Activated naive CD4-positive, alpha-beta T cell treated with anti-CD3 and anti-CD28 coated beads, Interleukin-2, amount 50 U/mL, for 24 hours (primary cell): ENCODE measurements around the gene RASGRP3.

ENCODE experiments used
- H3K27ac Mint-ChIP-seq: one replicate; pipeline ENCODE4 v1.8.0; 2021; ENCODE audit warnings: mild to moderate bottlenecking, mixed read lengths
- H3K27me3 Mint-ChIP-seq: one replicate; pipeline ENCODE4 v1.8.0; 2021; ENCODE audit warnings: mixed read lengths
- H3K36me3 Mint-ChIP-seq: one replicate; pipeline ENCODE4 v1.8.0; 2021; ENCODE audit warnings: mixed read lengths
- H3K4me1 Mint-ChIP-seq: one replicate; pipeline ENCODE4 v1.8.0; 2021; ENCODE audit warnings: mixed read lengths
- H3K4me3 Mint-ChIP-seq: one replicate; pipeline ENCODE4 v1.8.0; 2021; ENCODE audit warnings: mild to moderate bottlenecking, mixed read lengths
- H3K9me3 Mint-ChIP-seq: one replicate; pipeline ENCODE4 v1.8.0; 2021; ENCODE audit warnings: mixed read lengths

The RASGRP3 gene

DNA sequence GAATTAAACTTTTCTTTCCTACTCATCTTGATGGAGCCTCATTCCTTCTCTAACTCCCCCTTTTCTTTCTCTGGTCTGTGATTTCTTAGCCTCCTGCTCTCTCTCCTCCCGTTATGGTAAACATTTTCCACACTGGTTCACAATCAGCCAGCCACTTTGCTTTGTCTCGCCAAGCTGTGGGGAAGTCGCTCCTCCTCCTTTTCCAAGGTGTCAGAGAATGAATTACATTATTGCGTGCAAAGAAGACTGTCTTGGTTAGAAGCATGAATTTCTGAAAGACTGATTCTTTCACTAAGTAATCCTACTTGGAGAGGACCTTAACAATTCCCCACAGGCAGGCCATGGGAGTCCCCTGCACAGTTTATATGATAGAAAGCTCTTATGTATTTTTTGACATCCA, 46.1 kb downstream of the RASGRP3 start:
- Mint-ChIP-seq H3K9me3 (no peaks in the 10 kb centered on the region), H3K4me3 (no peak overlapping the region), H3K27ac (no peak overlapping the region), H3K36me3 (peaks cover 2% of the 10 kb centered on the region), H3K4me1 (no peaks in the 10 kb centered on the region), H3K27me3 (no peaks in the 10 kb centered on the region)

DNA sequence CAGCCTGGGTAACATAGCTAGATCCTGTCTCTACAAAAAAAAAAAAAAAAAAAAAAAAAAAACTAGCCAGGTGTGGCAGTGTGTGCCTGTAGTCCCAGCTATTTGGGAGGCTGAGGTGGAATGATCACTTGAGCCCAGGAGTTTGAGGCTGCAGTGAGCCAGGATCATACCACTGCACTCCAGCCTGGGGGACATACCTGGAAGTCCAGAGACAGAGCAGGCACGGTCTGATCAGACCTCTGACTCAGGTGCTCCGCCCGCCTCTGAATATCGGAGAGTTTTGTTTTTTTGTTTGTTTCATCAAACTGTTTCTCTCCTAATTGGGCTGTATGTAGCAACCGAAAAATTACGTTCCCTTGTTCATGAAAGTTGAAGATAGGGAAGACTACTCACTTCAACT, 49.2 kb downstream of the RASGRP3 start:
- Mint-ChIP-seq H3K36me3 (peaks cover 5% of the 10 kb centered on the region), H3K27me3 (no peaks in the 10 kb centered on the region), H3K27ac (no peak overlapping the region), H3K9me3 (no peaks in the 10 kb centered on the region), H3K4me3 (no peak overlapping the region), H3K4me1 (no peaks in the 10 kb centered on the region)

DNA sequence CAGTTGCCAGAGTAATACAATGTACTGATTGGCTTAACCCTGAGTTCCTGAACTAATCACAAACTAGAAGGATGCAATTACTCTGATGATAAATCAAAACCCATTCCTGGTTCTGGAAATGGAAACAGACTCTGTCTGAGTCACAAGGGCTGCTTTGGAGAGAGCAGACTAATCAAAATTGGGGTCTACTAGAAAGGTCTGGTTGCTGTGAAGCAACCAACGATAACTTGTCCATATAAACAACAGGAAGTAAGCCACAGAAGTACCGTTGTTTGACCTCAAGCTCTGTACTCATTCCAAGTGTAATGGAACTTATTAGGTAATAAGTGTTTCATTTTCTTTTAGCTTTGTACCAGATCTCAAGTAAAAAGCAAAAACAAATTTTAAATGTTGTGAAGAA, 49.7 kb downstream of the RASGRP3 start:
- no peak overlapping the region for H3K27ac Mint-ChIP-seq
- peaks cover 6% of the 10 kb centered on the region for H3K36me3 Mint-ChIP-seq
- no peaks in the 10 kb centered on the region for H3K27me3 Mint-ChIP-seq
- no peaks in the 10 kb centered on the region for H3K9me3 Mint-ChIP-seq
- H3K4me3 Mint-ChIP-seq: no peak overlapping the region
- no peaks in the 10 kb centered on the region for H3K4me1 Mint-ChIP-seq

DNA sequence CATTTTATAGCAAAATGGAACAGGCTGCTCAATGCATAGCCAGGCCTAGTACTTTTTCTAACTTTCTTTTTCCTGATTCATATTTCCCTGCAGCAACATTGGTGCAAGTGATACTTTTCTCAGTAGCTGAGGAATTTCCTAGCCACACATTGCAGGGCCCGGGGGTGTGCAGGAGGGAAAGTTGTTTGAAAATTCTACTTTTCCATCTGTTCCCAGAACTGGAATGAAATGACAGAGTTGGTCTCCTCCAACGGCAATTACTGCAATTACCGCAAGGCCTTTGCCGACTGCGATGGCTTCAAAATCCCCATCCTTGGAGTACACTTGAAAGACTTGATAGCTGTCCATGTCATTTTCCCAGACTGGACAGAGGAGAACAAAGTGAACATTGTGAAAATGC, 50.5 kb downstream of the RASGRP3 start:
- H3K4me1 Mint-ChIP-seq: no peaks in the 10 kb centered on the region
- no peak overlapping the region for H3K4me3 Mint-ChIP-seq

DNA sequence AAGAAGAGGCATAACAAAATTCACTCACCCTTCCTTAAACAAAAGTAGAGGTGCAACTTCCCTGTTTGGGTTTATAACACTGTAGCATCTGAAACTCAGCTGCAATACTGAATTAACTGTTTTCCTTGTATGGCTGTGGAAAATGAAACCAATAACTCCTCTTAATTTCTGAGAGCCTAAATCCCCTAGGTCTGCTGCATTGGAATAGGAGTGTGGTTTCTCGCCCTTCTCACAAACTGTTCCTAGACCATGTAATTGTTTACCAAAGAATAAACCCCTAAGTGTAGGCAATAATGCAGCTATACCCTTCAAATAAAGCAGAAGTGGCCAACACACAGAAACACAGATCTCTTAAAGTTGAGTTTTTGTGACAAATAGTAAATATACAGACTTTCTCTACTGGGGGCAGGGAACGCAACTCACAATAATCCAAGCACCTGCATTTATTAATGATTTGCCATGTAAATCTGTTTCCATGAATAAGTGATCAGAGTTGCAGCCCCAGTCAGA, 52.0 kb downstream of the RASGRP3 start:
- Mint-ChIP-seq H3K4me3 (no peak overlapping the region), H3K36me3 (peaks cover 6% of the 10 kb centered on the region), H3K9me3 (no peaks in the 10 kb centered on the region), H3K4me1 (no peaks in the 10 kb centered on the region), H3K27me3 (no peaks in the 10 kb centered on the region), H3K27ac (no peak overlapping the region)

More for the DNA sequence above, 50.5 kb downstream of the RASGRP3 start:
- Mint-ChIP-seq H3K27me3 (no peaks in the 10 kb centered on the region), H3K9me3 (no peaks in the 10 kb centered on the region), H3K27ac (no peak overlapping the region), H3K36me3 (peaks cover 6% of the 10 kb centered on the region)

DNA sequence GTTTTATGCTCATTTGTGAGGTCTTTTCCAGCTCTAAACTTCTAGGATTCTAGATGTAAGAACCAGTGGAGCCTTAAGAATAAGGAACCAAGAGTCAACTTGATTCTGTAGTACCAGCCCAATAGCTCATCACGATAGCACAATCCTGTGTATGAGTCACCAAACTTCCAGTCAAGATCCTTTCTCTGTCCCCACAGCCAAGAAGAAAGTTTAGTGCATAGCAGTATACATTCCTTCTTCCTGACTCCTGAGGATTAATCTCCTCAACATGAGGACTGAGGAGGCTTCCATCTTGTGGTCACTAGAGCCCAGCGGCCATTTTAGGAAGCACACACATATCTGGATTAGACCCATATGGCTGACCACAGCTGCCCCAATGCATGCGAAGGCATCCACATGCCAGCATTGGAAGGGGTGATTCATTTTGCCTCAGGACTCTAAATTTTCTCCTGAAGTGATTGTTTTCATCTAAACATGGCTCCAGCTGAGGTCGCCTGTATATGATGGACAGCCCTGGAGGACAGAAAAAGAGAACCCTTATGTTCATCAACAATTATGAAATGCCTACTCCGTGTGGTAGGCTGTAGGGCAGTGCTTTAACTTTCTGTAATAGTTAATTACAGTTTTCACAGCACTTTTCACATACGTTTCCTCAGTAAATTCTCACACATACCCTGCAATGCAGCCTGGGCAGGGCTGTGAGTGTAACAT, 53.5 kb downstream of the RASGRP3 start:
- H3K9me3 Mint-ChIP-seq: no peaks in the 10 kb centered on the region
- no peaks in the 10 kb centered on the region for H3K4me1 Mint-ChIP-seq
- peaks cover 6% of the 10 kb centered on the region for H3K36me3 Mint-ChIP-seq
- H3K27me3 Mint-ChIP-seq: no peaks in the 10 kb centered on the region
- no peak overlapping the region for H3K27ac Mint-ChIP-seq
- no peak overlapping the region for H3K4me3 Mint-ChIP-seq

DNA sequence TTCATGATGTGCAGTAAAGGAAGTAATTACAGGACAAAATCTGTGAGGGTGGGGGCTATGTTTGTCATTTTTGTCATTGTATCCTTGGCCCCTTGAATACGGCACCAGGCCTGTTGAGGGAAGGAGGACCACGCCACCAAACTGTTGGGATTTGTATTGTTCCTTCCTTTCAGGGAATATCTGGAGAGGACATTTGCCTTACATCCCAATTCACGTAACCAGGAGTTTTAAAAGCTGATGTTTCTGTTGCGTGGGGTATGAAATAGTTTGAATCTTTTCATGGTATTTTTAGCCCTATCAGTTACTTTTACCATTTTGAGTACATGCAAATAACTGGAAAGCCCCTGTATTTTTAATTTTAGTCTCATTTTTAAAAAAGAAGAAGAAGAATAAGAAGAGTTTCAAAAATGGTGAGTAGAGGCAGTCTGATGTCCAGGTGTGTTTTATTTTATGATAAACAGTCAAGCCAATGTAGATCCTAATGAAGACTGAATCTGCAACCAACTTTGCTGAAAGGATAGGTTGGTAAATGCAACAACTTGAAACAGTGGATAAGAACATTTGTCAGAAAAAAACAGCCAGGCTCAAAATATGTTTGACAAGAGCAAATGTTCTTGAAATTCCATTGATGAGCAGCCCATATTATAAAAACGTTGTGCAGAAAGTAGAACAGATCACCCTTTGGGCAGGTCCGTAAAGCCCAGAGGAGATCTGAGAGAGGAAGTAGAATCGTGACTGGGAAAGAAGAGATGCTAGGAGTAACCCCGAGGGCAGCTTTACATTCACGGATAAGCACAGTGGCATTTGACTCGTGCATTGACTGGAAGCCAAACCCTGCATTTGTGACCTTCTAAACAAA, 54.5 kb downstream of the RASGRP3 start:
- Mint-ChIP-seq H3K27me3 (no peaks in the 10 kb centered on the region), H3K27ac (no peak overlapping the region), H3K4me3 (no peak overlapping the region), H3K36me3 (peaks cover 6% of the 10 kb centered on the region), H3K4me1 (no peaks in the 10 kb centered on the region), H3K9me3 (no peaks in the 10 kb centered on the region)

DNA sequence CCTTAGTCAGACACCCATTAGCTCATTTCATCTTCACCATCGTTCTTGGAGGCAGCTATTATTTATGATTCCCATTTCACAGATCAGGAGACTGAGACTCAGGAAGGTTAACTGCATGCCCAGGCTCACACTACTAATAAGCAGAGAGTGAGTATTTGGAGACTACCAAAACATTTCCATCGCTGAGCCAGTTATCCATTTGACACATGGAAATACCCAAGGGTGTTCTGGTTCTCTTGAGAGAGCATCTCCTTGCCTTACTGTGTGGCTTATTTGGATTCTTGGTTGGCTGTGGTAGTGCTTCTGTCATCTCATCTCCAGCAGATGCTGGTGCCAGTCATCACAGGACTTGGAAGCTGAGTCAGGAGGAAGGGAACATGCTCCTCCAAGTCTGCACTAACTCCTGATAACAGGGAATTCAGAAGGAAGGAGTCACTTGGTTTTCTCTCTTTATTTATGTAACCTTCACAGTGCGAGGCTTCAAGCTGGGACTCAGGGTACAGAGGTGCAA, 55.2 kb downstream of the RASGRP3 start:
- Mint-ChIP-seq H3K27me3 (no peaks in the 10 kb centered on the region), H3K27ac (no peak overlapping the region), H3K36me3 (peaks cover 6% of the 10 kb centered on the region), H3K4me1 (no peaks in the 10 kb centered on the region), H3K9me3 (no peaks in the 10 kb centered on the region), H3K4me3 (no peak overlapping the region)

DNA sequence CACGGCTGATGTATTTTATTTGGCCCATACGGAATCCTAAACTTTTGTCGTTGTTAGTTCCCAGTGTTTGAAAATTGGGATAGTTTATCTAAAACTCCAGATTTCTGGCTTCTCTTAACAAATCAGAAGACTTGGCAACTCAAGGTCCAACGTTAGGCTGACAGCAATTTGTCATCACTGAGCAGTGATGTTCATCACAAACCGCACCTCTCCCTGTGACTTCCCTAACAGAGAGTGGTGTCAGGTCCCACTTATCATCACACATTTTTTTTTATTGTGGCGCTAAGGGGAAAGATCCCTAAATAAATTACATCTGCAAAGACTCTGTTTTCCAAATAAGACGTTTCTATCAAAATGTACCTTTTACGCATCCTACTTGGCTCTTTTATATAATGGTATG, 55.7 kb downstream of the RASGRP3 start:
- H3K9me3 Mint-ChIP-seq: no peaks in the 10 kb centered on the region
- no peak overlapping the region for H3K27ac Mint-ChIP-seq
- no peaks in the 10 kb centered on the region for H3K4me1 Mint-ChIP-seq
- H3K4me3 Mint-ChIP-seq: no peak overlapping the region
- H3K36me3 Mint-ChIP-seq: peaks cover 6% of the 10 kb centered on the region
- no peaks in the 10 kb centered on the region for H3K27me3 Mint-ChIP-seq

DNA sequence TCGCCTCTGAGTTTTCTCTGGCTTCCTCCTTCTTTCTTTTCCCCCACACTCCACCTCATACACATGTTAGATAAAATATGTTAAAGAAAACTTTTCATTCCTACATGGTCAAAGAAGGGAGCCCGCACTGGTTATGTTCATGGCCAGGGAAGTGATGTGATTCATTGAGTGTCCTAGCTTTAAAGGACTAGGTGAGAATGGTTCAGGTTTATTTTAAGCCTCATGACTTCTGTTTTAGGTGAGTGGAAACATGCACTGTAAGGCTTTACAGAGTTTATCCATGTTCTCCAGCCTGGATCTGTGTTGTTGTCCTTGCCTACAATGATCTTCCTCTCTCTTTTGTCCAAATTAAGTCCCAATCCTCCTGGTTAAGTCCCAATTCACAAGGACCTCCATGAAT, 56.5 kb downstream of the RASGRP3 start:
- H3K27ac Mint-ChIP-seq: no peak overlapping the region
- no peaks in the 10 kb centered on the region for H3K27me3 Mint-ChIP-seq
- no peaks in the 10 kb centered on the region for H3K9me3 Mint-ChIP-seq
- H3K36me3 Mint-ChIP-seq: peaks cover 1% of the 10 kb centered on the region
- H3K4me1 Mint-ChIP-seq: no peaks in the 10 kb centered on the region
- no peak overlapping the region for H3K4me3 Mint-ChIP-seq

DNA sequence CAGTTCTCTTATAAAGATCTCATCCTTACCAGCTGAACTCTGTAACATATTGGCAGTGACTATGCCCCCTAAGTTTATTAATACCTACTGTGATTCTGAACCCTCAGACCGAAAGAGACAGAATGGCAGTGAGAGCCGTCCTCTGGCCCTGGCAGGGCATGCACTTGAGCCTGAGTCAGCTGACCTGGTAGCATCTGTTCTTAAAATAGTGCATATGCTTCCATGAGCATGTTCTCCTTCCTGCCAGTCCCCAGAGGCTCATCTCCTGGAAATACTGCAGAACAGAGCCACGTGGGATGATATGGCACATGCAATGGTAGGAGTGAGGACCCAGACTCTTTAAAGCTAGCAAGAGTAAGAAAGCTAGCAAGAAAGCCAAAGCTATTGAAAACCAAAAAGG, 59.0 kb downstream of the RASGRP3 start:
- no peaks in the 10 kb centered on the region for H3K9me3 Mint-ChIP-seq
- H3K27me3 Mint-ChIP-seq: no peaks in the 10 kb centered on the region
- H3K4me3 Mint-ChIP-seq: no peak overlapping the region
- no peak overlapping the region for H3K27ac Mint-ChIP-seq
- H3K36me3 Mint-ChIP-seq: peaks cover 6% of the 10 kb centered on the region
- no peaks in the 10 kb centered on the region for H3K4me1 Mint-ChIP-seq

DNA sequence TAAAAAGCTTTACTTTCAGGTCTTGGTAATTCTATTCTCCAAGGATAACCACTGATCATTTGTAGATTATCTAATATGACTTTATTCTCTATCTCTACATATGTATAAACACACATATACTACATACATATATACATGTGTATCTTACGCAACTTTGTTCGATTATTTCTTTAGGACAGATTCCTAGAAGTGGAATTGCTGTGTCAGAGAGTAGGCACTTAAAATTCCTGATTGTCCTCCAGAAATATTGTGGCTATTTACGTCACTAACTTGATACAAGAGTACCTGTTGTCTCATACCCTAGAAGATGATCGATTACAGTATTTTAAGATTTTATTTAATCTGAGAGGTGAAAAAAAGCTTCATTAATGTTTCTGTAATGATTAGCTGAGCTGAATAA, 64.8 kb downstream of the RASGRP3 start:
- Mint-ChIP-seq H3K27me3 (no peaks in the 10 kb centered on the region), H3K4me3 (no peak overlapping the region), H3K36me3 (peaks cover 12% of the 10 kb centered on the region), H3K4me1 (no peaks in the 10 kb centered on the region), H3K27ac (no peak overlapping the region), H3K9me3 (no peaks in the 10 kb centered on the region)

DNA sequence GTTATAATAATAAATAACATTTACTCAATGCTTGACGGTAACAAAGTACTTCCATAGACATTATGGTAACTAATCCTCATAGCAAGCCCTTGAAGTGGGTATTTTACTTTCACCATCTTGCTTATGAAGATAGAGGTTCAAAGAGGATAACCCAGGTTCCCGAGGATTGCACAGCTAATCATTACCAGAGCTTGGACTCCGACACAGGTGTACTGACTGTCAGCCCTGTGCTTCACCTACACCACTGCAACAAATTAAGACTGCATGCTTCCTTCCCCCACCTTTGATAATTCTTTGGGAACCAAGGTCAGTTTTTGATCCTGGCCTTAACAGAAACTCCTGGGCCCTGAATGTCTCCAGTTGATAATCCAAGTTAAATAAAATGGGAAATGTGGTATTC, 73.8 kb downstream of the RASGRP3 start:
- Mint-ChIP-seq H3K27me3 (no peaks in the 10 kb centered on the region), H3K4me1 (no peaks in the 10 kb centered on the region), H3K36me3 (peaks cover 9% of the 10 kb centered on the region), H3K4me3 (no peak overlapping the region), H3K9me3 (no peaks in the 10 kb centered on the region), H3K27ac (no peak overlapping the region)

DNA sequence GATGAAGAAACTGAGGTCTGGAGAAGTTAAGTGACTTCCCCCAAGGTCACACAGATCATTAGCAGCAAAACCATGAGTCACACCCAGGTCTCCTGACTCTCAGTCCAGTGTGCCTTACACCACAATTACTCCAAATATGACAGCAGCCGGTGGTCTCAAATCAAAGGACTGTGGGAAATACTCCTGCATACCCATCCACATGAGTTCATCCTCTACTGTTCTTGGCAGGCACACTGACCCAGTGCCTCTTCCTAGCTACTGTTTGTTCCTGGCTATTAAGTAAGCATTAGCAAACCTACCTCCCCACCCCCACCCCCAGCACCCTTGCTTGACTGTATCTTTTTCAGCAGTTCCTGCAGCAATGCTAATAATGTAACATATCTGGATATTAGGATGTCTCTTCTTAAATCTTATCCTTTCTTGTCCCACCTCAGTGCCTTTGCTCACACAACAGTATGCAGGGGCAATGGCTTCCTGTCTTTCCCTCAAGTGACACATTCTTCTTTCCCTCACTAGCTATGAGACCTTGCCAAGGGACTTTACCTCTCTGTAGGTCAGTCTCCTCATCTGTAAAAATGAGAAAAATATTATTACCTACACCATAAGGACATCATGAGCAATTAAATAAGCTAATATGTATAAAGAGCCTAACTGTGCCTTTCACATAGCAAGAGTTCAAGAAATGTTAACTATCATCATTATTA, 76.5 kb downstream of the RASGRP3 start:
- Mint-ChIP-seq H3K36me3 (peaks cover 8% of the 10 kb centered on the region), H3K27ac (no peak overlapping the region), H3K27me3 (no peaks in the 10 kb centered on the region), H3K4me1 (no peaks in the 10 kb centered on the region), H3K9me3 (no peaks in the 10 kb centered on the region), H3K4me3 (no peak overlapping the region)

DNA sequence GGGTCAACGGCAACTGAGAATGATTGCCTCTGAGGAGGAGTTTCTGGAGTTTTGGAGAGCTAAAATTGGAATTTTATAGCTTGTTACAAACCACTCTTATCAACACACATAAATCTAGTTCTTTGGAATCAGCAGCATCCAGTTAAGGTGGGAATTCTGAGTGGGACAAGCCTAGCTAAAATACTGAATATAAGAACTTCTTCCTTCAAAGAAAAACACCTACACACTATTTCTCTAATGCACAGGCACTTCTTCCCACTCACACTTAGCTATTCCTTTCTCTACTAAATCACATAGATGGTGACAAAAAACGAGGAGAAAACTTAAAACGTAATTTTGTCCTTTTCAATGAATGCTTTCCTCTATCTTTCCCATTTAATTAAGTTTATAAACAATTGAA, 79.2 kb downstream of the RASGRP3 start:
- Mint-ChIP-seq H3K9me3 (no peaks in the 10 kb centered on the region), H3K27me3 (no peaks in the 10 kb centered on the region), H3K4me1 (no peaks in the 10 kb centered on the region), H3K27ac (no peak overlapping the region), H3K4me3 (no peak overlapping the region), H3K36me3 (peaks cover 11% of the 10 kb centered on the region)

DNA sequence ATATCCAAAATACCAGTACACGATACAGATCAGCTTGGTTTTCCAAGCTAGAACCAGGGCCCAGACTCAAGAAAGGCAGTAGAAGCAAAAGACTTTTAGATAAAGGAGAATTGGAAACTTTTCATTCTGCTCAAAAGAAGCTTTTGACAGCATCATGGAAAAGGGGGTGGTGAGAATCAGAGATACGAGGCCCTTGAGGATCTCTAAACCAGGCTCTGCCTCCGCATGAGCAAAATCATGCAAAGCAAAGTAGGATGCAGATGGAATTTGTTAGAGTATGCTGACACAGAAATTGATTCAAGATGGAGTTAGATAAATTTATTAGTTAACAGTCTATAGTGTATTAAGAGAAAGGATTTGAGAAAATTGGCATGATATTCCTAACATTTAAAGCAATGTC, 82.9 kb downstream of the RASGRP3 start:
- Mint-ChIP-seq H3K27ac (no peak overlapping the region), H3K27me3 (no peaks in the 10 kb centered on the region)

More for the DNA sequence above, 82.9 kb downstream of the RASGRP3 start:
- Mint-ChIP-seq H3K4me1 (no peaks in the 10 kb centered on the region), H3K36me3 (peaks cover 13% of the 10 kb centered on the region), H3K4me3 (no peak overlapping the region), H3K9me3 (no peaks in the 10 kb centered on the region)
